ENCODE data around the gene SDE2. TPM values are rescaled to one million over a fixed set of nuclear protein-coding genes. Genes with fewer than 3 reads are reported as not detected.

Gene SDE2
- total RNA-seq, 1 donor, result 19.9 TPM

DNA sequence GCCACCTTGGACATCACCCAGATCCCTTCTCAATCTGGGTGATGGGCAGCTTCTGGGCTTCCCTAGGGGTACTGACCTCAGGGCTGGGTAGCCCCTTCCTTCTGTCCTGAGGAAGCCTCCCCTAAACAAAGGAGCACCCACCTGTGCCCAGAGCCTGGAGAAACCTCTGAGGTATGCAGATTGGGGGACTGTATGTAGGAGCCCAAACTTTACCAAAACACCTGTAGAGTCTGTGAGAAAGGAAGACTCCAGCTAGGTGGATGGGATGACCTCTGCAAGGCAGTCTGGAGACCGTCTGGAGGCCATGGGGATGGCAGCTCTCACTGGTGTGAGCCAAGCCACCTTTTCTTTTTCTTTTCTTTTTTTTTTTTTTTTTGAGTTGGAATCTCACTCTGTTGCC is 44.4 kb downstream of the SDE2 start:
- TF ChIP-seq, protein P1, sequence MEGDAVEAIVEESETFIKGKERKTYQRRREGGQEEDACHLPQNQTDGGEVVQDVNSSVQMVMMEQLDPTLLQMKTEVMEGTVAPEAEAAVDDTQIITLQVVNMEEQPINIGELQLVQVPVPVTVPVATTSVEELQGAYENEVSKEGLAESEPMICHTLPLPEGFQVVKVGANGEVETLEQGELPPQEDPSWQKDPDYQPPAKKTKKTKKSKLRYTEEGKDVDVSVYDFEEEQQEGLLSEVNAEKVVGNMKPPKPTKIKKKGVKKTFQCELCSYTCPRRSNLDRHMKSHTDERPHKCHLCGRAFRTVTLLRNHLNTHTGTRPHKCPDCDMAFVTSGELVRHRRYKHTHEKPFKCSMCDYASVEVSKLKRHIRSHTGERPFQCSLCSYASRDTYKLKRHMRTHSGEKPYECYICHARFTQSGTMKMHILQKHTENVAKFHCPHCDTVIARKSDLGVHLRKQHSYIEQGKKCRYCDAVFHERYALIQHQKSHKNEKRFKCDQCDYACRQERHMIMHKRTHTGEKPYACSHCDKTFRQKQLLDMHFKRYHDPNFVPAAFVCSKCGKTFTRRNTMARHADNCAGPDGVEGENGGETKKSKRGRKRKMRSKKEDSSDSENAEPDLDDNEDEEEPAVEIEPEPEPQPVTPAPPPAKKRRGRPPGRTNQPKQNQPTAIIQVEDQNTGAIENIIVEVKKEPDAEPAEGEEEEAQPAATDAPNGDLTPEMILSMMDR (IDR thresholded peaks at IDR 0.05; ENCODE audit: extremely low read depth, low read depth, low read length), result no peak
- DNase-seq (ENCODE audit: insufficient read length, low spot score, missing footprints), result no peak
- Histone ChIP-seq H3K4me2 (ENCODE audit: insufficient read depth, low read length) (no peak overlapping the region), H3K9me3 (ENCODE audit: low read depth, low read length) (no peaks in the 10 kb centered on the region), H3K27ac (ENCODE audit: low read depth, low read length) (no peak overlapping the region), H3K4me1 (ENCODE audit: insufficient read depth, low read length) (no peaks in the 10 kb centered on the region), H3K27me3 (ENCODE audit: insufficient read depth, low read length) (peaks cover 6% of the 10 kb centered on the region), H3K79me2 (ENCODE audit: insufficient read depth, low read length) (no peaks in the 10 kb centered on the region), H4K20me1 (ENCODE audit: insufficient read depth, low read length) (no peaks in the 10 kb centered on the region), H3K36me3 (ENCODE audit: insufficient read depth, low read length) (no peaks in the 10 kb centered on the region), H3K4me3 (ENCODE audit: insufficient read depth, low read length) (no peak overlapping the region), H2AFZ (ENCODE audit: low read length) (no peak overlapping the region)

DNA sequence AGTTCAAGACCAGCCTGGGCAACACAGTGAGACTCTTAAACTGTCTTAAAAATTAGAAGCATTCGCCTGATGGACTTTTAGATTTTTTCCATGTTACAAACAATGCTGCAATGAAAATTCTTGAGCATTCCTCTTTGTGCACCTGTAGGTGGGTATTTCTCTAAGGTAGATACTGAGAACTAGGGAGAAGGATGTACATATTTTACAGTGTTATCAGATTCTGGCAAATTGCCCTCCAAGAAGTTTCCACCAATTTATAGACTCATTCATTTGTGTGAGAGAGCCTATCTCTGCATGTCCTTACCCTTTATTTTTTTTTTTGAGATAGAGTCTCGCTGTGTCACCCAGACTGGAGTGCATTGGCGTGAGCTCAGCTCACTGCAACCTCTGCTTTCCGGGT is 45.8 kb downstream of the SDE2 start:
- DNase-seq (ENCODE audit: insufficient read length, low spot score, missing footprints), result no peak
- H2AFZ ChIP-seq (ENCODE audit: low read length), result no peak overlapping the region
- no peak overlapping the region for H3K27ac ChIP-seq (ENCODE audit: low read depth, low read length)
- H4K20me1 ChIP-seq (ENCODE audit: insufficient read depth, low read length), result no peaks in the 10 kb centered on the region
- H3K4me3 ChIP-seq (ENCODE audit: insufficient read depth, low read length), result no peak overlapping the region
- TF ChIP-seq, protein P1 (IDR thresholded peaks at IDR 0.05; ENCODE audit: extremely low read depth, low read depth, low read length), result no peak
- H3K4me2 ChIP-seq (ENCODE audit: insufficient read depth, low read length), result no peak overlapping the region
- no peaks in the 10 kb centered on the region for H3K4me1 ChIP-seq (ENCODE audit: insufficient read depth, low read length)
- no peaks in the 10 kb centered on the region for H3K79me2 ChIP-seq (ENCODE audit: insufficient read depth, low read length)
- H3K27me3 ChIP-seq (ENCODE audit: insufficient read depth, low read length), result peaks cover 14% of the 10 kb centered on the region
- no peaks in the 10 kb centered on the region for H3K9me3 ChIP-seq (ENCODE audit: low read depth, low read length)
- no peaks in the 10 kb centered on the region for H3K36me3 ChIP-seq (ENCODE audit: insufficient read depth, low read length)

DNA sequence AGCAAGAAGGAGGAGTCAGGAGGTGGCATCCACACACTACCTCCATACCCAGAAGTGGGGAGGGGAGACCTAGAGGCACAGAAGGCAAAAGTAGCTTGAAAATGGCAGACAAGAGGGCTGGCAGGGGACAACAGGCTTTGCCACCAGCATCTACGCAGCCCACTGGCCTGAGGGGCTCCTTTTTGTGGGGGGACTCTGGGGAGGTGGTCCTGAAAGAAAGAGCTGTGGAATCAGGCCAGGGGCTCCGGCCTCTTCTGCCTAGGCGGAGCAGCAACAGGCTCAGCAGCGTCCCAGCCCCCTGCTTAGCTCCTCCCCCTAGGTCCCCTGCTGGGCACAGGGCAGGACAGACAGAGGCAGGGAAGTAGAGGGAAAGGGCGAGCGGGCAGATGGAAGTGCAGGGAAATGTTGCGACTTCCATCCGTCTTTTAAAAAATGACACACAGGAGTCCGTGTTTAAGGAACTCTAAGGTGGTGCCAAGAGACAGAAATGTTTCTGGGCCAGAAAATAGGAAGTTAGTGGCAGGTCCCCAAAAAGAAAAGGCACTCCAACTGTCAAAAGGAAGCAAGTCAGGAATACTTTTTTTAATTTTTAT is 48.1 kb downstream of the SDE2 start:
- no peaks in the 10 kb centered on the region for H4K20me1 ChIP-seq (ENCODE audit: insufficient read depth, low read length)
- H3K9me3 ChIP-seq (ENCODE audit: low read depth, low read length), result no peaks in the 10 kb centered on the region
- no peaks in the 10 kb centered on the region for H3K79me2 ChIP-seq (ENCODE audit: insufficient read depth, low read length)

DNA sequence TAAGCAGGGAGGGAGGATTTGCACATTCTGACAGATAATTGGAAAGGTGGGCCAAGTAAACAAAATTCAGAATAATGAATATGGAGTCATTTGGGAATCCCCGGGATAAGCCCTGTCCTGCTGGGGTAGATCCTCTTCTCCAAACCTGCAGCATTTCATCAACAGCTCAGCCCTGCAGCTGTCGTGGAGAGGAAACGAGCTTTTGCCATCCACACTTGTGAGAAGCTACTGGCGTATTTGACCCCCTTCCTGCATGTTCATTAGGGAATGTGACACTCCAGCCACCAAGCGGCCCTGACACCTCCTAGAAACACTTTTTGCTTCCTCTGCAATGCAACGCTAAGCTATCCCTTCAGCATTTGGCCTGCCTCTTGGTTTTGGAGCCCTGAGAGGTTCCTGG is 50.1 kb downstream of the SDE2 start:
- H3K4me3 ChIP-seq (ENCODE audit: insufficient read depth, low read length), result no peak overlapping the region
- H3K27me3 ChIP-seq (ENCODE audit: insufficient read depth, low read length), result peaks cover 22% of the 10 kb centered on the region
- no peaks in the 10 kb centered on the region for H4K20me1 ChIP-seq (ENCODE audit: insufficient read depth, low read length)
- no peaks in the 10 kb centered on the region for H3K9me3 ChIP-seq (ENCODE audit: low read depth, low read length)
- no peak overlapping the region for H3K4me2 ChIP-seq (ENCODE audit: insufficient read depth, low read length)
- H3K36me3 ChIP-seq (ENCODE audit: insufficient read depth, low read length), result no peaks in the 10 kb centered on the region
- H3K4me1 ChIP-seq (ENCODE audit: insufficient read depth, low read length), result no peaks in the 10 kb centered on the region
- no peak for DNase-seq (ENCODE audit: insufficient read length, low spot score, missing footprints)
- no peak overlapping the region for H3K27ac ChIP-seq (ENCODE audit: low read depth, low read length)
- H3K79me2 ChIP-seq (ENCODE audit: insufficient read depth, low read length), result no peaks in the 10 kb centered on the region
- H2AFZ ChIP-seq (ENCODE audit: low read length), result no peak overlapping the region
- TF ChIP-seq, protein P1 (IDR thresholded peaks at IDR 0.05; ENCODE audit: extremely low read depth, low read depth, low read length), result no peak

More for the DNA sequence above, 48.1 kb downstream of the SDE2 start:
- Histone ChIP-seq H3K27me3 (ENCODE audit: insufficient read depth, low read length) (peaks cover 22% of the 10 kb centered on the region), H3K27ac (ENCODE audit: low read depth, low read length) (no peak overlapping the region), H3K4me1 (ENCODE audit: insufficient read depth, low read length) (no peaks in the 10 kb centered on the region), H3K4me2 (ENCODE audit: insufficient read depth, low read length) (no peak overlapping the region), H2AFZ (ENCODE audit: low read length) (no peak overlapping the region), H3K4me3 (ENCODE audit: insufficient read depth, low read length) (no peak overlapping the region), H3K36me3 (ENCODE audit: insufficient read depth, low read length) (no peaks in the 10 kb centered on the region)
- no peak for DNase-seq (ENCODE audit: insufficient read length, low spot score, missing footprints)
- TF ChIP-seq, protein P1 (IDR thresholded peaks at IDR 0.05; ENCODE audit: extremely low read depth, low read depth, low read length), result no peak
